ENCODE data around the gene SQOR. TPM values are rescaled to one million over a fixed set of nuclear protein-coding genes. Genes with fewer than 3 reads are reported as not detected.
A peak's percentile ranks its signal among the peaks of the same experiment; 100 is the strongest.
"Not testable (repeated sequence)": the region's sequence is repeated elsewhere in the genome, so short reads cannot be mapped to it uniquely, and the experiment has no call there.

The SQOR gene
- total RNA-seq, 1 experiment from 2014 or later: 23.6 TPM

DNA sequence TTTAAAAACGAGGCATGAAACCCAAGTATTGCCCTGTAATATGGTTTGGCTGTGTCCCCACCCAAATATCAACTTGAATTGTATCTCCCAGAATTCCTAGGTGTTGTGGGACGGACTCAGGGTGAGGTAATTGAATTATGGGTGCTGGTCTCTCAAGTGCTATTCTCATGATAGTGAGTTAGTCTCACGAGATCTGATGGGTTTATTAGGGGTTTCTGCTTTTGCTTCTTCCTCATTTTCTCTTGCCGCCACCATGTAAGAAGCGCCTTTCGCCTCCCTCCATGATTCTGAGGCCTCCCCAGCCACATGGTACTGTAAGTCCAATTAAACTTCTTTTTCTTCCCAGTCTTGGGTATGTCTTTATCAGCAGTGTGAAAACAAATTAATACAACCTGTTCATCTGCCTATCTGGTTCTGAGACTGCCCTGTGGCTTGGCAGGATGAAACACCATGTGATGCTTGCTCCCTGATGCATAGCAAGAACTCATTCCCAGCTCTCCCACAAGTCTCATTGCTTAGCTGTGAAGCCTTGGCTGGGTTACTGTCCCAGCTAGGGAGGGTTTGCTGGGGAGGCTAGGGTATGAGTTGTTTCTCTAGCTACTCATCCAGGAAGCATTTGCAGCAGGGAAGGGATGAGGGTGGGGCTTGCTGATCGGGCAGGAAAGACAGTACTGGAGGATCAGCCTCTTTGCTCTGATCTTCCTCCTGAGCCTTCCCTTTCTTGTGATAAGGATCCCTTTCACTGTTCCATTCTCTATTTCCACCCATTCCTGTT lies 3.7 kb upstream of the SQOR start:
- no peak for DNase-seq (ENCODE audit: extremely low read depth, low read depth)

DNA sequence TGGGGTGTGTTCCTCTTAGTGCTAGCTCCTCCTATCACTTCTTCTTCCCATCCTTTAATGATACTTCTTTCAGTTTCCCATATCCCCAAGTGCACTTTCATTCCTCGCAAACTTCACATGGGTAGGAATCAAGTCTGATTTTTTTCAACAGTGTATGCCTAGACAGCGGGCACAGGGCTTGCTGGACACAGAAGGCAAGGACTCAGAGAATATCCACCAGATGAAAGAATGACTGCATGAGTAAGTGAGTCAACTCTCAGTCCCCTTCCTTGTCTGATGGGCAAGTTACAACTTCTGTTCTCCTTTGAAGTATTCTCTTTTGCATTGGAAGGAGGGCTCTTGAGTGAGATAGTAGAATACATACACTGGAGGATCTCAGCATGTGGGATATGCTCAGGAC lies 3.1 kb upstream of the SQOR start:
- DNase-seq (ENCODE audit: extremely low read depth, low read depth): no peak

DNA sequence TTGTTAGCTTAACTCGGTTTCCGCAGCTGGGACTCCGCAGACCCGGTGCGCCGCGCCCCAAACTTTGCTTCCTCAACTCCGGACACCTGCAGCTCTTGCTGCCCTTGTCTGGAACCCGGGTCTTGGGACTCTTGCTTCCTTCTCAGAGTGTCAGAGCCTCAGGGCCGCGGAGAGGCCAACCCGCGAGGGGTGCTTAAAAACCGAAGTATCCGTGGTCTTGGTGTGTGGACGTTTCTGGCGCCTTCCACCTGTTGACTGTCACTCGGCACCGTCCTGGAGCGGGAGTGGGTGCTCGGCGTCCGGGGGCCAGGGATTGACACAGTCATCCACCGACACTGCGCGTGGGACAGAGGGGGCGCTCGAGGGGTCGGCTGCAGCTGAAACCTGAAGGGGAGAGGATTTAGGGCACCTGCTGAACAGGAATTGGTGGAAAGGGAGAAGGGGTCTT lies 386 bp downstream of the SQOR start:
- DNase-seq (ENCODE audit: extremely low read depth, low read depth): peak; percentile 30

DNA sequence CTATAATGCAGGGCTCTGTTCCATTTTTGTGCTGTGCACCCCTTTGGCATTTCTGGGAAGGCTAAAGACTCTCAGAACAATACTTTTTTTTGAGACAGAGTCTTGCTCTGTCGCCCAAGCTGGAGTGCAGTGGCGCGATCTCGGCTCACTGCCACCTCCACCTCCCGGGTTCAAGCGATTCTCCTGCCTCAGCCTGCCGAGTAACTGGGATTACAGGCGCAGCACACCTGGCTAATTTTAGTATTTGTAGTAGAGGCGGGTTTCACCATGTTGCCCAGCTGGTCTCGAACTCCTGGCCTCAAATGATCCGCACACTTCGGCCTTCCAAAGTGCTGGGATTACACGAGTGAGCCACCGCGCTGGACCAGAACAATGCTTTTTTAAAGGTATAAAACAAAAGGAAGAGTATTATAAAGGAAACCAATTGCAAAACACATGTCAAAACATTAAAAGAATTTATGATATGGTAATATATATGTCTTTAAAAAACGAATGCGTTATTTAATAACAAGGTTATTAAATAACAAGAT lies 999 bp downstream of the SQOR start:
- DNase-seq (ENCODE audit: extremely low read depth, low read depth): no peak

DNA sequence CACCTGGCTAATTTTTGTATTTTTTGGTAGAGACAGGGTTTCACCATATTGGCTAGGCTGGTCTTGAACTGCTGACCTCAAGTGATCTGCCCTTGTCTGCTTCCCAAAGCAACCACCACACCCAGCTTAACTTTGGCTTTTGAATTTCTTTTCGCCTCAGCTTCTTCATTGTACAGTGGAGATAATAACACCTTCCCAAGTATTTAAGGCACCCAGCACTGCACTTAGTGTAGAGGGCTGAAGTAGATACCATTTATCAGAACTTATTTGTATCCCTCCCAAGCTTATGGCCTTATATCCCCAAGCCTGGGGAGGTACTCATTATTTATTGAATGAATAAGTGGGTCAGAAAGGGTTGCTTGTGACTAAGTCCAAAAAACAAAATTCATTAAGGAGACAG lies 2.3 kb downstream of the SQOR start:
- no peak for DNase-seq (ENCODE audit: extremely low read depth, low read depth)

DNA sequence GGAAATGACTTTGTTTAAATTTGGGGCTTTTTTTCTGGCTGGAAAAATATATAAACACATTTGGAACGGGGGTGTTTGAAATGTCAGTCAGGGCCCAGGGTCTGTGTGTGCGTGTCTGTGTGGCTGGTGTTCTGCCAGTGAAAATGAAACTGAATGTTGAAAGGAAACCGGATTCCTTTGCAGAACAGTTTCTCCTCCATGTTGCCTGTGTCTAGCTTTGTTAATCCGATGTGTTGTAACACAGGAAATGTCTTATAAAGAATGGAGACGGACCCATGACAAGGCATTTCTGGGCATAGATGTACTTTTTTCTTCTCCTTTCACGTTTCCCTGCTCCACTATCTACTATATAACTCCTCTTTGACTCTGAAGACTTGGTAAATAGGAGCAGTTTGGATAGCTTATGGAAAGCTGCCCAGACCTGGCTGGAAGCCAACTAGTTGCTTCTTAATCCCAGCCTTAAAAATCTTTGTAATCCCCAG lies 2.8 kb downstream of the SQOR start:
- peak; percentile 28 for DNase-seq (ENCODE audit: extremely low read depth, low read depth)

DNA sequence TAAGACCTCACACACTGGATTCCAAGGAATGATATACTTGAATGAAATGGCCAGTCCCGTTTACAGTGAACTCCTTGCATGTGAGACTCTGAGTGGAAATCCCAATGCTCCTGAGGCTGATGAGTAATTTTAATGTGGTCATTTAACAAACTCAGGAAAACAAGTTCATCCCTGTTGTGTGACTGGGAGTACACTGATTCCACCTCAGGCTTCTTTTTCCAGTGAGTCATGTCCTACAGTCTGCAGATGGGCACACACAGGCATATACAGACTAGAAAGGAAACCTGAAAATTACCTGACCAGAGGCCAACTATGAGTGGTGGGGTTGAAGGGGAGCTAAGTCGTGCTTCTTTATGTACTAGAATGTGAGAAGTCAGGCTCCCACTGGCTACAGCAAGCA lies 5.8 kb downstream of the SQOR start:
- peak; percentile 9 for DNase-seq (ENCODE audit: extremely low read depth, low read depth)

DNA sequence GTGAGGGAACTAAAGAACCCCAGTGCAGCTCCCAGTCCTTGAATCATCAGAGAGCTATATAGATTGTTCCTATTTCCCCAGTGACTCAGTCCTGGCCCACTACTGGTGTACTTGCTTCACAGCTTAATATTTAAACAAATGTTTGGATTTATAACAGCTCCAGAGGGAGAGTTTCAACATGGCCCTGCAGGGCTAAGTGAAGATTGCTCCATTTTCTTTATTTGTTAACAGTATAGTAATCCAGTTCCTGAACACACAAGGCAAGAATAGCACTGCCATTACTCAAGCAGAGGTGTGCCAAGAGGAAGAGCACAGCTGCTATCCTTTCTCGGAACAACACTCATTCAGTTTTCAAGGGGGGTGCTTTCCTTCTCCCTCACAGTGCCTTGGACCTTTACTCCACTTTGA lies 6.5 kb downstream of the SQOR start:
- DNase-seq (ENCODE audit: extremely low read depth, low read depth): peak; percentile 29

DNA sequence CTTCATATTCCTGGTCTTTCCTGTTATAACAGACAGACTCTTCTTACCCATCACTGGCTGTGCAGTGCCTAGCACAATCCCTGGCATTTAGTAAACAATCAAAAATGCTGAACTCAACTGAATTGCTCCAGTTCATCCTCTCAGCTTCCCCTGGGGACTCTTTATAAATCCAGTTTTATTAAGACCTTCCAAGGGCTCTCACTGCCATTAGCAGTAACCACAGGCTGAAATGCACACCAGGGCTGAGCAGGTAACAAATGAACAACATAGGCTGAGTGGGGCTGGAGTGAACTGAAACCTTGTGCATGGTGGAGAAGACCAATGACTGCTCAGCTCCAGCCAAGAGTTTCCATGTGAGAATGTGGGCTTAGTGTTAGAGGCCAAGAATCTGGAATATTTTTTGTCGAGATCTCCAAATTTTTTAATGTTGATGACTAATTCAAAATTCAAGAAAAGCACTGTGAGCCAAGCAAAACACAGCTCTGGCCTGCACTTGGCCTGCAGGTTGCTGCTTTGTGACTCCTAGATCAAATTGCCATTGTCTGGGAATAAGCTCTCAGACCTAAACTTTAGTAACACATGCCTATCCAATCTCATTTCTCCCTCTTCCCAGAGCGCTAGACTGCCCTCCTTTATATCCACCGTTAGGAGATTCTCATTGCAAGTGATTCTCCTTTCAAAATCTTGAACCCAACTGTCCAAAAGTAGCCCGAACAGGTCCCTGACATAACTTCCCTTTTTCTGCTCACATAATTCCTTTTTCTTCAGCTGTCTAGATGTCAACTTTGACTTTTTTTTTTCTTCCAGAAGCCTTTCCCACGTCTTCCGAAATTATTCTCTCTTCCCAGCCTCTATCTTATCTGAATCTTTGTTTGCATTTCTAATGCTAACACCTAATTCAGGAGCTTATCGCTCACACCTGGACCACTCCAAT lies 7.4 kb downstream of the SQOR start:
- no peak for DNase-seq (ENCODE audit: extremely low read depth, low read depth)

DNA sequence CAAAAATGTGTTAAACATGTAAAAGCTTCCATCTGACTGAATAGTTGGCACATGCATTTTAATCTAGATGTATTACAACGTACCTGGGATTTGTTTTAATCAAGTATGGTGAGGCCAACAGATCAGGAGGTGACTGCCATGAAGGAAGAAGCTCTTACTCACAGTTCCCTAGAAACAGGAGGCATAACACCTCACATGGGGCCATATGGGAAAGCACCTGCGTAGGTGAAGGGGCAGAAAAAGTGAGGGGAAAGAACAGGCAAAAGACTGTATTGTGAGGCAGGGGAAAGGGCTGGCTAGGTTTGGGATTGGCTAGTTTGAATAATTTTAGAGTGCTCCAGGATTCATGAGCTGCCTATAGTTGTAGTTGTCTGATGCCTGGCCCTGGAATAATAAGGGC lies 9.6 kb downstream of the SQOR start:
- DNase-seq (ENCODE audit: extremely low read depth, low read depth): no peak

DNA sequence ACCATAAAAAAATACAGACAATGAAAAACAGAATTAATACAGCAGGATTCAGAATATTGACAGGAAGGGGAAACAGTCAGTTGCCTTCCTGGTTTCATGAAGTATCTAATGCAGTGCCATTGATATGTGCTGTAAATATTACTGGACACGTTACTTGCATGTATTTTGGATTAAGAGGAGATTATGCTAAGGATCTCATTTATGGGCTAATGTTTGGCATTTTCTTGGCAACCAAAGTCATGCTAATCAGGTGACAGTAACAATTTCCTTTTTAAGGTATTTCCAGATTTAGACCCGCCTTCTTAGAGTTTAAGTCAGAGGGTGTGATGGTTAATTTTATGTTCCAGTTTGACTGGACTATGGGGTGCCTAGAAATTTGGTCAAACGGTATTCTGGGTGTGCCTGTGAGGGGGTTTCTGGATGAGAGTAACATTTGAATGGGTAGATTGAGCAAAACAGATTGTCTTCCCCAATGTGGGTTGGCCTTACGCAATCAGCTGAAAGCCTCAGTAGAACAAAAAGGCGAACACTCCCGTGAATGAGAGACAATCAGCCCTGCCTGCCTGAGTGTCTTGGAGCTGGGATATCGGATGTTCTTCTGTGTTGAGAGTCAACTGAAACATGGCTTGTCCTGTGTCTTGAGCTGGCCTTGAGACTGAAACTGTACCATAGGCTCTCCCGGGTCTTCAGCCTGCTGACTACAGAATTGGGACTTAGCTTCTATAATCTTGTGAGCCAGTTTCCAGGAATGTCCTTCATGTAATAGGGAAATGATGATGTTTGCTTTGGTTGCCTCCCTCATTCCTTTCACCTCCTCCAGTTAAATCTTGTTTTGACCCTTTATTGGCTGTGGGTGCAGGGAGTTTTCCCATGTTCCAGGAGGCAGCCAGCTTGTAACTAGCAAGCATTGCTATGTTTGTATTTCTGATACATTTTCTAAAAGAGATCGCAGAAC lies 10.5 kb downstream of the SQOR start:
- DNase-seq (ENCODE audit: extremely low read depth, low read depth): no peak

DNA sequence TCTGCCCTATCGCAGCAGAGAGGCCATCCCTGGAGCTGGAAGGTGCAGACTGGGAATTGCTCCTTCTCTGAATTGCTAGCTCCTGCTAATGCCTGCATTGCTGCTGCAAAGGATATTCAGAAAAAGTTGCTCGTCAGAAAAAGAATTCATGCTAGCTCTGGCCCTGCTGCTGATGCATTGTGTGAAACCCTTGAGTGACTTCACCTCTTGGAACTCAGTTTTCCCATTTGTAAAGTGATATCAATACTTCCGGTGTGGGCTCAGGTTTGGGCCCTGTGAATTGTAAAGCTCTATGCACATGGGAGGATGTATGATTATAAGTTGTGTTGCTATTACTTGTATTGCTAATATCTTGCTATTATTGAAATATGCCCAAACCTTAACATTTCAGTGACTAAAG lies 11.4 kb downstream of the SQOR start:
- DNase-seq (ENCODE audit: extremely low read depth, low read depth): no peak

DNA sequence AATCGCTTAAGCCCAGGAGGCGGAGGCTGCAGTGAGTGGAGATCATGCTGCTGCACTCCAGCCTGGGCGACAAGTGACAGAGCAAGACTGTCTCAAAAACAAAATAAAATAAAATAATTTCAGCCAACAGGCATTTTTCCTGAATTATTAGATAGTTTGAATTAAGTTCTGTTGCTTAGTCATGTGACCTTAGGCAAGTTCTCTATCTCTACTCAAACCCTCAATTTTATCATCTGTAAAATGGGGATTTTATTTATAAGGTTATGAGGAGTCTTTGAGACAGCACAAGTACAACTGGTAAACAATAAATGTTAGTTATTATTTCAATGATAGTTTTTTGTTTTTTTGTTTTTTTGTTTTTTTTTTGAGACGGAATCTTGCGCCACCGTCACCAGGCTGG lies 13.0 kb downstream of the SQOR start:
- DNase-seq (ENCODE audit: extremely low read depth, low read depth): no peak

DNA sequence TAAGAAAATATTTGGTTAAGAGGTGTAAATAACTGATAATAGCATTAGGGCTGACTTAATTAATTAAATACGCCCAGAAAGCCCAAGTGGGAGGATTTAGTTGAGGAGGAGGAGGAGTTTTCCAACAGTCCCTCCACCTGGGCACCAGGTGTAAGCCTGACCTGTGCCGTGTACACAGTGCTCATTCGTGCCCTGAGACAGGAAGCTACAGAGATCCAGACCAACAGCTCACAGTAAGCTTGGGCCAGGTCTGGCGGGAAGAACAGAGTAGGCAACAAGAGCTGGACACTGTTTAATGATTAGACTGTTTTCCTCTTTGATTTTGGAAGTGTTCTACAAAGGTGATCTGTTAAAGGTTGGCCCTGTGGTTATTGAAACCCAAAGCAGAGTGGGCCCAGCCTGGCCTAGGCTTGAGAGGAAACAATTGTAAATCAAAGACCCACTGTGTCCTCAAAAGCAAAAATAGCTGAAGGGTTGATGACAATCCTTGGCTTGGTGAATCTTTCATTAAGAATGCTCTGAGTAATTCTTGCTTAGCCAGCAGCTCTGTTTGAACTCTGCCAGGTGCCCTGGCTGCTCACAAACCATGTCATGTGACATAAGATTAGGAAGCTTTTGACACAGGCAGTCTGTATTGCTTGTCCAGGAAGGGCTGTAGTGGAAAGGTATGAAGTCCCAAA lies 13.8 kb downstream of the SQOR start:
- no peak for DNase-seq (ENCODE audit: extremely low read depth, low read depth)

DNA sequence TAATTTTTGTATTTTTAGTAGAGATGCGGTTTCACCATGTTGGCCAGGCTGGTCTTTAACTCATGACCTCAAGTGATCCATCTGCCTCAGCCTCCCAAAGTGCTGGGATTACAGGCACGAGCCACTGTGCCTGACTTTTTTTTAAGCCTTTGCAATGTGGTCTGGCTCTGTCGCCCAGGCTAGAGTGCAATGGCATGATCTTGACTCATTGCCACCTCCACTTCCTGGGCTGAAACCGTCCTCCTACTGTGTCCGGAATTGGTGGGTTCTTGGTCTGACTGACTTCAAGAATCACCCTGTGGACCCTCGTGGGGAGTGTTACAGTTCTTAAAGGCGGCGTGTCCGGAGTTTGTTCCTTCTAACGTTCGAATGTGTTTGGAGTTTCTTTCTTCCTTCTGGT lies 15.2 kb downstream of the SQOR start:
- DNase-seq (ENCODE audit: extremely low read depth, low read depth): not testable (repeated sequence)

DNA sequence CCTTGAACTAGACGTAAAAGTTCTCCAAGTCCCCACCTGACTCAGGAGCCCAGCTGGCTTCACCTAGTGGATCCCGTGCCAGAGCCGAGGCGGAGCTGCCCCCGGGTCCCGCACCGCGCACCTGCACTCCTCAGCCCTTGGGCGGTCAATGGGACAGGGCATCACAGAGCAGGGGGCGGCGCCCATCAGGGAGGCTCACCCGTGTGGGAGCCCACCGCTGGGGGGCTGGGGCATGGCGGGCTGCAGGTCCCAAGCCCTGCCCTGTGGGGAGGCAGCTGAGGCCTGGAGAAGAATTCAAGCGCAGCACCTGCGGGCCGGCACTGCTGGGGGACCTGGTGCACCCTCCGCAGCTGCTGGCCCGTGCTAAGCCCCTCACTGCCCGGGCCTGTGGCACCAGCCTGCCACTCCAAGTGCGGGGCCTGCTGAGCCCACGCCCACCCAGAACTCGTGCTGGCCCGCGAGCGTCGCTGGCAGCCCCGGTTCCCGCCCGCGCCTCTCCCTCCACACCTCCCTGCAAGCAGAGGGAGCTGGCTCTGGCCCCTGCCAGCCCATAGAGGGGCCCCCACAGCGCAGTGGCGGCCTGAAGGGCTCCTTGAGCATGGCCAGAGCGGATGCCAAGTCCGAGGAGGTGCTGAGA lies 16.2 kb downstream of the SQOR start:
- no peak for DNase-seq (ENCODE audit: extremely low read depth, low read depth)

DNA sequence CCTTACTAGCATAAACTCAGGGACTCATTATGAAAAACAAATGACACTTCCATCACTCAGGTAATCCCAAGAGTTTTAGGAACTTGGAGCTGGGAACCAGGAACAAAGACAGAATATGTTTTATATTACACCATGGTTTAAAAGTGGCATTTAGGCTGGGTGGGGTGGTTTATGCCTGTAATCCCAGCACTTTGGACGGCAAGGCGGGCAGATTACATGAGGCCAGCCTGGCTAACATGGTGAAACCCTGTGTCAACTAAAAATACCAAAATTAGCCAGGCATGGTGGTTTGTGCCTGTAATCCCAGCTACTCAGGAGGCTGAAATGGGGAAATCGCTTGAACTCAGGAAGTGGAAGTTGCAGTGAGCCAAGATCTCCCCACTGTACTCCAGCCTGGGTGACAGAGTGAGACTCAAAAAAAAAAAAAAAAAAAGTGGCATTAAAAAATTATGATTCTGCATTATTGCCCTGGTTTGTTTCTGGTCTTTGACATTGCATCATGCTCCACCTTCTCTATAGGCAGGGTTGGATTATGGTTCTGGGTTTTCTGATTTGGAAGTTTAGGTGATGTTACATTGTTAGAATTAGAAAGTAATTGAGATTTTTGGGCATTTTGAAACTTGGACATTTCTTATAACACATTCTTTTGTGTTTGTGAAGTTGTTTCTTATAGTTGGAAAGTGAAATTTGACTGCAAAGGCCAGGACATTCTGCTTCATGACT lies 19.0 kb downstream of the SQOR start:
- no peak for DNase-seq (ENCODE audit: extremely low read depth, low read depth)

DNA sequence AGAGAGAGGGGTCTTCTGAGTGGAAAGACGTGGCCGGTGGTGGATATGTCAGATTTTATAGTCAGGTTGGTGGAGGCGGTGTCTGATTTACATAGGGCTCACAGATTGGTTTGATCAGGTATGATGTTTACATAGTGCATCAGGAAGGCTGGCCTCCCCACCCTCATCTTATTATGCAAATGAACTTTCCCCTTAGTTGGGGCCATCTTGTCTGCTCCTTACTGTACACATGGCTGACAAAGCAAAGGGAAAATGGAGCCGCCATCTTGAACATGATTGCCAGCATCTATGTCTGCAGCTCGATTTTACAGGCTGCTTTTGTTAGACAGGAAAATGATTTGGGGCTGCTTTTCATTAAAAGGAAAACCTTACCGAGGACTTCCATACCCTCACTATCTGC lies 19.9 kb downstream of the SQOR start:
- no peak for DNase-seq (ENCODE audit: extremely low read depth, low read depth)

DNA sequence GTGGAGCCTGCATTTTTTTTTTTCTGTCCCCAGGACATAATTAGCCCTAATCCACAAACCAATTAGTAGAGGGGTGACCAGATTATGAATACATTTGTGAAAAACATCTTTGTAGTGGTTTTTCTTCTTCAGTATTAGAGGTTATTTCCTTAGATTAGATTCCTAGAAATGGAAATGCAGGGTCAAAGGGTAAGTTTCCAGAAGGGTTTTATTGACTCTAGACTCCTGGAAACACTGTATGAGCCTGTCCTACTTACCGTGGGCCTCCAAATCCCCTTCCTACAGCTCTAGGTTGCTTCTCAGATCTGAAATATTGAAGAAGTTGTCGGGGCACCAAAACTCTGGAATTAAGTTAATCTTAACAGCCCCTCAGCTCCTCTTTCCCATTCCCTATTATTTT lies 22.4 kb downstream of the SQOR start:
- DNase-seq (ENCODE audit: extremely low read depth, low read depth): no peak

Measured in NCI-H460 (cell line).